PFSK-1 (cell line): ENCODE results near the gene DOCK4.

Experiments
- POLR2AphosphoS5 ChIP-seq: IDR thresholded peaks from 2 replicates; pipeline ENCODE4 v1.6.1; 2012; ENCODE audit warnings: low read depth, mild to moderate bottlenecking, control low read depth, low read length, moderate library complexity
- REST ChIP-seq, 2 experiments: IDR thresholded peaks; 2 replicates each; pipeline versions ENCODE4 v1.6.1 to v1.8.0; 2011 to 2012; ENCODE audit warnings: low read depth in 2 of 2, low read length in 2 of 2, control low read depth in 1 of 2, inconsistent platforms in 1 of 2, mild to moderate bottlenecking in 1 of 2, moderate library complexity in 1 of 2; ENCODE audit not compliant: insufficient read depth in 1 of 2
- TAF1 ChIP-seq: IDR thresholded peaks from 2 replicates; pipeline ENCODE4 v1.6.1; 2012; ENCODE audit warnings: low read length, control low read depth, borderline replicate concordance; ENCODE audit not compliant: insufficient read depth

GRCh38 chr7:112065758-112066157, 140.4 kb downstream of the DOCK4 start:
- TF ChIP-seq POLR2AphosphoS5 (no peak), REST (IDR thresholded peaks at IDR 0.05; ENCODE audit: insufficient read depth in 1 of 2, low read depth in 2 of 2, low read length in 2 of 2) (no peak), TAF1 (no peak)
